ENCODE results near the gene KIF12.

KIF12 gene

DNA sequence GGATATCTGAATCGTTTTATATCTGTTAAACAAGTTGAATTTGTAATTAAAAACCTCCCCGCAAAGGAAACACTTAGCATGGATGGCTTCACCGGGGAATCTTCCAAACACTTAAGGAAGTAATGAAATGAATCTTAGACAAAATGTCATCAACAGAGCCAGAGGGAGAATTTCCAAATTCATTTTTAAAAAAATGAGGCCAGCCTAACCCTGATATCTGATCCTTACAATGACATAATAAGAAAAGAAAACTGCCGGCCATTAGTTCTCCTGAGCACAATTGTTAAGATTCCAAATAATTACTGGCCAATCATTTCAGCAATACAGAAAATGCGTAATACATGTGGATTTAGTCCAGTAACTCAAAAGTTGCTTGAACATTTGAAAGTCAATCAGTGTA, 6.1 kb upstream of the KIF12 start:
- no peak for DNase-seq

DNA sequence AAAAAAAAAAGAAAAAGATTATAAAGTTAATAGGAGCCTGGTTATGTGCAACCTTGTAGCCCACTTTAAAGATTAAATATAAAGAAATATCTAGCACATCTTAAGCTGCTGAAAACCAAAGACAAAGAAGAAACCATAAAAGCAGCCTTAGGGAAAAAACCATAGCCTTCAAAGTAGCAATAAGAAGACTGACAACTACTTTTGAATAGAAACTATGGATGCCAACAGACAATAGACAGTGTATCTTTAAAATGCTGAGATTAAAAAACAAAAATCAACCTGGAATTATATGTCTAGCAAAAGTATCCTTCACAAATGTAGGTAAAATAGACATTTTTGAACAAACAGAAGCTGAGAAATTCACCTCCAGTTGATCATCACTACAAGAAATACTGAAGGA, 3.4 kb upstream of the KIF12 start:
- no peak for DNase-seq

DNA sequence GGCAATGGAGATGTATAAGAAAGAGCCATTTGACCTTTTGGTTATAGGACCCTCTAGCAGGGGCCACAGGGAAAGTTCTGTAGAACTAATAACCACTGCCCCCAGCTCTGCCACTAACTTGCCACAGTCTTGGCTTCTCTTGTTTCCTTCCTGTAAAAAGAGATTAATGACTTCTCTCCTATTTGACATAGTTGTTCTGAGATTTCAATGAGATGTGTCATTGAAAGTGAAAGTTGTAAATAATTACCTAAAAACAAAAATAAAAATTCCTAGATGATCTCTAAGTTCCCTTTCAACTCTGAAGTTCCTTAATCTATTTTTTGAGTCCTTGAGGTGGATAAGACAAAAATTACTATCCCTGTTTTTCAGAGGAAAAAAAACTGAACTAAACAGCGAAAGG, 1.4 kb upstream of the KIF12 start:
- DNase-seq = no peak

DNA sequence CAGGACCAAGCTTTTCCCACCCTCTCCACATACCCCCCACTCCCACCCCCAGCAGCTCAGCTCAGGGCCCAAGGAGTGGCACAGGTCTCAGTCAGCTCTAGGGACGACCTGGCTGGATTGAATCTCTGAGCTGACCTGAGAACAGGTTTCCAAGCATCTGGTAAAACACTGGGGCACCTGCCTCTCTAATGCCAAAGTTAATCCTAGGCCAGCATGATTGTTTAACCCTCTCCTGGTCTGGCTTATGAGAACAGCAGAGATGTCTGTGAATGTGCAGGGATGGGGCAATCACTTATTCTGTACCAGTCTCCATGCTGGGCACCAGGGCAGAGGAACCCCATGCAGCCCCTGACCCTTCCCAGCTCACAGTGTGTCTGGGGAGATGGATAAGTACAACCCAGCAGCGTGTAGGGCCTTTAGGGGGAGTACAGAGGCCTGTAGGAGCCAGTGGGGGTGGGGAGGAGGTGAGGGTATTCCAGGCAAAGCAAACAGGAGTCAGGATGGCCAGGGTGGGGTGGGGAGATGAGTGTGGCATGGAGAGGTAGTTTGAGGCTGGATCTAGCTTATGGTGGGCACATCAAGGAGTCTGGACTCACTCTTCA, 678 bp upstream of the KIF12 start:
- no peak for DNase-seq

DNA sequence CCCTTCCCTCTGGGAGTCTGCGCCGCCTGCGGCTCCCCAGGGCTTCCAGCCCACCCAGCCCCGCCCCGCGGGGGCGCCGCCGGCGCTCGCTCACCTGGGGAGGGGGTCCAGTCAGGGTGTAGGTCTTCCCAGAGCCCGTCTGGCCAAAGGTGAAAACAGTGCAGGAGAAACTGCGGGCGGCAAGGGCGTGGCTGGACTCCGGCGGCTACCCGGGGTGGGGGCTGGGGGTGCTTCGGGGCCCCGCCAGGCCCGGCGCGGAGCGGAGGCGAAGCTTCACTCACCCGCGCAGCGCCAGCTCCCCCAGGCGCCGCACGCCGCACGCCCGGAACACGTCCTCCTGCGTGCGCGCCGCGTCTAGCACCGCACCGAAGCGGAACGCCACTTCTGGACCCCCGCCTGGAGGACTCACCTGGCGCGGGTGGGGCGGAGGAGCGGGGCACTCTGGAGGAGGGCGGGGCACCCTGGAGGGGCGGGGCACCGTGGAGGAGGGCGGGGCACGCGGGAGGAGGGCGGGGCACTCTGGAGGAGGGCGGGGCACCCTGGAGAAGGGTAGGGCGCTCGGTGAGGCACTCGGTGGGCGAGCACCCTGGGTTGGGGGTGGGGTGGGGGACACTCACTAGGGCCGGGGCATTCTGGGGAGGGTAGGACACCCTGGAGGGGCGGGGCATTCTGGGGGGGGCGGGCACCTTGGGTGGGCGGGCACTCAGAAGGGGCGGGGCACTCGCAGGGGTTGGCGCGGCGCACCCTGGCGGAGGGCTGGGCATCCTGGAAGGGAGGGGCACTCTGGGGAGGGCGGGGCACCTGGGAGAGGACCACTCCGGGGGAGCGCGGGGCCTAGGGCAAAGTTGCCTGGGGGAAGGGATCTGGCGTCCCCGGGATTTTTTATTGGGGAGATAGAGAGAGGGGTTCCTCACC, 814 bp downstream of the KIF12 start:
- no peak for DNase-seq

DNA sequence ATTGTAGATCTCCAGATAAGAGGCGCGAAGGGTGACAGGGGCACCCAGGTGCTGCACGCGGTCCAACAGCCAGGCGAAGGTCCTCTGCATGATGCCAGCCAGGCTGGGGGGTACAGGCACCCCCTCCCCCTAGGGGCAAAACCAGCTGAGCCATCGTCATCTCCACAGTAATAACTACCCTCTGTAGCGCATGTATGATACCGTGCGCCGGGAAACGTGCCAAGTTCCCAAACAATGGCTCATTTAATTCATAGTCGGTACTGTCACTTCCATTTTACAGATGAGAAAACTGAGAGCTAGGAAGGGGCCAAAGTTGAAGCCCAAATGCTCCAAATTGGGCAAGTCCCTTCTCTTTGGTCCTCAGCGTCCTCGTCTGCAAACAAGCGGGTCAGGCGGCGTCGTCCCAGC, 1.5 kb downstream of the KIF12 start:
- DNase-seq = no peak

DNA sequence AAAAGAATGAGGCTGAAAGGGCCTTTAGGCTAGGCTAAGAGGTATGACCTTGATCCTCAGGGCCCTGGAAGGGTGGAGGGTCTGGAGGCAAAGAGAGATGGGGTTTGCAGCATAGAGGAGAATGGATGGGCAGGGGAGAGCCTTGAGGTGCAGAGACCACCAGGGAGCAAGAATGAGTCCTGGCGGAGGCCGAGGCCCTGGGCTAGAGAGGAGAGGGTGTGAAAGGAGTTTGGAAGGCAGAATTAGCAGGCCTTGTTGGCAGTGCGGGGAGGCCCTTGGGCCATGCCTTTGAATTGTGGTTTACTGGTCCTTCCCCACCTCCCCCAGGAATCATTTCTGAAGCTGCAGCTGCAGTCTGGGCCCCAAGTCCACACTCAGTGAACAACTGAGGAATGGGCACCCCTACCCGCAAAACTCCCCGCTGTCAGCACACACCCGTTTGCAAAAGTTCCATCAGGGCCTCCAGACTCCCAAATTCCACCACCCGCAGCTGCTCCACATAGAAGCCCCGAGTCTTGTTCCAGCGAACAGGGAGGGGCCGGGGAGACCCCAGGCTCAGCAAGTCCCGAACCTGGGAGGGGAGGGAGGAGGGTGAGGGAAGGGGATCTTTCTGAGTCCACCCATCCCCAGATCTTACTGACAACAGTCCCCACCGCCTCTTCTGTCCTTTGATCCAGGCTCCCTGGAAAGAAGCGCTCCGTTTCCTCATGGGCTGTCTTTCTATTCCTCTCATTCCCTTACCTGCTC, 2.1 kb downstream of the KIF12 start:
- no peak for DNase-seq

DNA sequence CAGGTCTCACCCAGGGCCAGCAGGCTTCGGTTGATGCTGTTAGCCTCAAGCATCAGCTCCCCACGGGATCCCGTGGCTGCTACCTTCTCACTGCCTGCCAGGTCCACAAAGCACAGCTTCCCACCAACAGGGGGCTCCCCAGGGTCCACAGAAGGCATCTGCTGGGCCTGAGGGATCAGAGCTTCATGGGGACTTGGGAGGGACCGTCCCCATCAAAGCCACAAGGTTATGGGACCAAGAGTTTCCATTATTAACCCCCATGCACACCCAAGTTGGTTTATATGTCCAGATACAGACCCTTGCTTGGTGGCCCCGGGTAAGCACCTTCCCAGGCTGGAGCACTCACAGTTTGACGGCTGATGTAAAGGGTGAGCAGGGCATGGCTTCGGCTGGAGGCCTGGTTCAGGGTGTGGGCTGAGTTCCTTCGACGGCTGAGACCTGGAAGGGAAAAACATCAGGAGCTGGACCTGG, 3.0 kb downstream of the KIF12 start:
- no peak for DNase-seq

DNA sequence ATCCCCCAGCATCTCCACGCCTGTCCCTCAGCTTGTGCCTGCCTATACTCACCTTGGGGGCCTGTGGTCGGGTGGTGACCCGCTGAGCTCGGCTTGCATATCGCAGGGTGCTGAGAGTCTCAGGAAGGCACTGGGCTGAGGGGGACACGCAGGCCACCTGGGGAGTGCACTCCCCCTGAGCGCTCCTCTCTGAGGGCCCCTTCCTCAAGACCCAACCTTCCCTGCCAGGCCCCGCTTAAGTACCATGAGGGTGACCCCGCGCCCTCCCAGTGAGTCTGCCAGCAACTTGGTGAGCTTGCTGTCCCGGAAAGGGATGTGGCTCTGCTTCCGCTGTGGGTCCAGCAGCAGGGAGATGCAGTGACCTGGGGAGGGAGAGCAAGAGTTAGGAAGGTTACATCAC, 4.1 kb downstream of the KIF12 start:
- no peak for DNase-seq

DNA sequence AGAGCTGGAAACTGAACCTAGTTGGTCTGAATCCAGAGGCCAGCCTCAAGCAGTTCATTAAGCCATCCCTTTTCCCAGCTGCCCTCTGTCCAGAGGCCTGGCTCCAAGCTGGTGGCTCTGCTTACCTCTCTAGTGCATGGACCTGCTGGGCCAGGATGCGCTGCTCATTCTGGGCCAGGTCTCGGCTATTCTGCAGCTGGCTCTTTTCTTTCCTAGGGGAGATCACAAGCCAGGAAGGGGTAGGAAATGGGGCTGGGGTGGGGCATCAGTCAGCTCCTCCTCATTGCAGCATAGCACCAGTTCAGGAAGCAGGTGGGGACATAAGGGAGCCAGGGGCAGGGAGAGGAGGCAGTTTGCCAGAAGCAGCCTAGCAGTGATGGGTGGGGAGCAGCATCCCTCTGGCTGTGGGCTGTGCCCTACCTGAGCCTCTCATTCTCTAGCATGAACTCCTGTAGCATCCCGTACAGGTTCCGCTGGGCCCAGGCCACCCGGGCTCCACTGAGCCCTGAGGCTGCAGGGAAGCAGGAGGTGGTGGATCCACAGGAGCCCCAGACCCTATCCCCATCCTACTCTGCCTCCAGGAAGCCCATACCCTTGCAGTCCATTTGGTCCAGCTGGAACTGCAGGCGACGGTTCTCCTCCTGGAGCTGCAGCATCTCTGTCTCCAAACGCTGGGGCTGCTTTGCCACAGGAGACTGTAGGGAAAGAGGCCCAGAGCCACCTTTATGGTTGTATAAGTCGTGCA, 5.2 kb downstream of the KIF12 start:
- no peak for DNase-seq

DNA sequence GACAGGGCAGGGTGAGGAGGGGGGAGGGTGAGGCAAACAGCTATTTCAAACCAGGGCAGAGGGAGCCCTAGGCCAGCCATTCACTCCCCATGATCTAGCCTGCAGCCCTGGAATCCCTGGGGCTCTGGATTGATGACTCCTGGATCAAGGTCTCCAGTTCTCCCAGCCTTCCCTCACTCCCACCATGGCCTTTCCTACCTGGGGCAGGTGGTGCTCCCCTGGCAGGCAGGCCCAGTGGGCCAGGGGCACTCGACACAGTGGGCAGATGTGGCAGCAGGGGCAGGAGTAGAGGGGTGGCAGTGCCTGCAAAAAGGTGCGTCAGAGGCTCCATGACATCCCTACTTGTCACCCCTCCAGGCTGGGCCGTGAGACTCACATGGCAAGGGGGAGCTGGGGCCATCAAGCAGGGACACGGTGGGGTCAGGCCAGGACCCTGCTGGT, 6.0 kb downstream of the KIF12 start:
- no peak for DNase-seq

DNA sequence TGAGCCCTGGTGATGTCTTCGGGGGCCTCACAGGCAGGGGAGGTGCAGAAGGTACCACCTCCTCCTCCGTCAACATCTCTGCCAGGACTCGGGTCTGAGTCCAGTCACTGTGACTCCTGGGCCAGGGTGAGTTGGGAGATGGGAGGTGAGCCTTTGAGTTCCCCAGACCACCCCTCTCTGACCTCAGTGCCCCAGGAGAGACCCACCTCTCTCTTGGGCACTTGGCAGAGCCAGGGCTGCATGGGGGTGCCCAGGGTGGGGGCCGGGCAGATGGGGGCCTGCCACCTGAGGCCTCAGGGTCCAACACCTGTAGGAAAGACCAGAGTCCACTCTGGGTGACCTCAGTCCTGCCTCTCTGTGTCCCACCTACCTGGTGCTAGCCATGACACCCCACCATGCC, 6.8 kb downstream of the KIF12 start:
- no peak for DNase-seq

DNA sequence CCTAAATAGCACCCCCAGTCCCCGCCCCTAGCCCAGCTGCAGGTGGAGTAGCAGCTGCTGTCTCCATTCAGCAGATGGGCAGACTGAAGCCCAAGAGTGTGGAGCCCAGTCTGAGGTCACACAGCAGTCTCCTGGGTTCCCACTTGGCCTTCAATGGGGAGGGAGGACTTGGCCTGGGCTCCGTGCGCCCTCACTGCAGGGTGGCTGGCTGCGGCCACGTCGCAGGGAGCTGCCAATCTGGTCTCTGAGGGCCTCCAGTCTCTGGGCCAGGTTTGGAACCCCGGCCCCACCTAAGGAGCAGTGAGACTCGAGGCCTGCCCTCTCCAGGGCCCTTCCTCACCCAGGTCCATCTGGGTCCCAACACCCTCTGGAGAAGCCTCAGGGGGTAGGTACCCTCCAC, 7.4 kb downstream of the KIF12 start:
- DNase-seq = no peak

DNA sequence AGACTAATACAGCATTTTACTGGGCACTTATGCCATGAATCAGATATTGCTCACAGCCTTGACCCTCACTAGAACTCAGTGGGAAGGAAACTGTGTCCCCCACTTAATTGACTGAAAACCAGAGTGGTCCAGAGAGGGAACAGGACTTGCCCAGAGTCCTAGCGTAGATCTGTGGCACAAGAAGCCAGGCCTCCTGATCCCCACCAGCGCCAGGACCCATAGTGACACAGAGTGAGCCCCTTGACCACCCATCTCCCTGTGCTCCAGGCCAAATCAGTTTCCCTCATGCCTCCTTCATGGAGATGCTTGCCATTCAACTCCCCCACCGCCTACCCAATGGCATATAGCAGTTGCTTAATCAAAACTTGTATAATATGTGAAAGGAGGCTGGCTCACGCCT, 8.3 kb downstream of the KIF12 start:
- no peak for DNase-seq

DNA sequence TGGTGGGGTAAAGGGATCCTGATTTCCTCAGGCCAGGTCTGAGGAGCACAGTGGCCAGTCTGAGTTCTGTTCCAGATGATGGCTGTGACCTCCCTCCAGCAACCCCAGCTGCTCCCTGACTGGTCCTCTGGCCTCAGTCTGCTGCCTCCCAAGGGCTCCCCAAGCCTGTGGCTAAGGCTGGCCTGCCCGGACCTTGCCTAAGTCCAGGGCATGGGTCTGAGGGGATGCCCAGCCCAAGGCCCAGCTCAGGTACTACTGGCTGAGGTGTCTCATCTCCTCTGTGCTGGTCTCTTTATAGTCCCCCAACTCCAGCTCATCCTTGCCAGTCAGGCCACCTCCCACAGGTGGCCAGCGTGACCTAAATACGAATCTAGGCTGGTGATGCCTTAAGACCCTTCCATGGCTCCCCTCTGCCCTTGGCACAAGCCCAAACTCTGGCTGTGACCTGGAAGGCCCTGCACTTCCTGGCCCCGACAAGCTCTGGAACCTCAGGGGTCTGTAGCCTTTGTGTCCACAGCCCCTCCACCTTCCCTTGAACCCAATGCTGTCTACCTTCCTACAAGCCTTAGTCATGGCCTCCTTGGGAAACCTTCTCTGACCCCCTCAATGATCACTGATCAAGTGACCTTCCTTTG, 9.8 kb downstream of the KIF12 start:
- no peak for DNase-seq

DNA sequence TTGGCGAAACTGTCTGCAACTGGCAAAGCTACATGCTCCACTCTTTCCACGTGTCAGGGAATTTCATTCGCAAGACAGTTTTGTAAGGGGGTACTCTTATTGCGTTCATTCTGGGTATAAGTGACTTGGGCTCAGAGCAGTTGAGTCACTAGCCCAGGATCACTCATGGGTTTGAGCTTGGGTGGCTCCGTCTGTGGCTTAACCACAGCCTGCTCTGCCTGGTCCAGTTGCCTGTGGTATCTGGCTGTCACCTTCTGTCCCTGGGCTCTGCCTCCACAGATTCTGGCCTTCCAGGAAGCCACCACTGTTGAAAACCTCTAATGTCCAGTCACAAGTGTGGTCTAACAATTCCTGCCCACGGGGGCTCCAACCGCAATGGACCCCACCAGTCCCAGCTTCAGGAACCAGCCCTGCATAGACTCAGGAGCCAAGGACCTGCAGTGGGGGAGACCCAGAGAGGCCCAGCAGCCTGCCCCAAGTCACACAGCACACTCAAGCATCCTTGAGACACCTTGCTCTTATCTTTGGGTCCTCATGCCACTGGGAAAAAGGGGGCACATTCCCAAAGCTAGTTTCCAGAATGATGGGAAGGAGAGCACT, 10.4 kb downstream of the KIF12 start:
- no peak for DNase-seq

DNA sequence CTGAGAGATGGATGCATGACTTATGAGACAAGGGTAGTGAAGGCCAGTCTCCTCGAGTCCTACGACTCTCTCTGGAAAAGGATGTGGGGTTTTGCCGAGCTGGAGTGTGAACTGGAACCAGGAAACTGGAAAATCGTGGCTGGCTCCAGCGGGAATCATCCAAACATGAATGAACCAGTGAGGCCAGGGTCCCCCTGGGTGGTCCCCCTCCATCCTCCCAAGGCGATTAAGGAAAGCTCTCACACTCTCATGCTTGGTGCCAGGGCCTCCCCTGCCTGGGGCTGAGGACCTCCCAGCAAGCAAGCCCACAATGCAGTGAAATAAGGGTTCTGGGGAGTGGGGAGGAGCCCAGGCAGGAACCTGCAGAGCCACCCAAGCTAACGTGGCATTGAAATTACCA, 11.4 kb downstream of the KIF12 start:
- DNase-seq = no peak

DNA sequence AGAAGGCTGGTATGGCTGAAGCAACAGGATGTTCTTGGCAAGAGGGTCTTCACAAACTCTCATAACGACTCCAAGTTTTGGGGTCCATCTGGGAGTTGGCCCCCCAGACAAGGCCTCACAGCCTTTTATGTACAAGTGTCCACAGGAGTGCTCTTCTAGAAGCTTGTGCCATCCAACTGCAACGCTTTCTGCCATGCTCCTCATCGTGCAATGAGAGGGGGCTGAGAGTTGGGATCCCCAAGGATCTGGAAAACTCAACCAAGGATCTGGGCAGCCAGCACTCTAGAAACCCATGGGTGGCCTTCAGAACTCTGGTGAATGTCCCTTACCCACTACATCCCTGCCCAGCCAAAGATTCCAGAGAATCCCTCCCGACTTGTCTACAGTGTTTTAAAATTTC, 12.5 kb downstream of the KIF12 start:
- DNase-seq = no peak

DNA sequence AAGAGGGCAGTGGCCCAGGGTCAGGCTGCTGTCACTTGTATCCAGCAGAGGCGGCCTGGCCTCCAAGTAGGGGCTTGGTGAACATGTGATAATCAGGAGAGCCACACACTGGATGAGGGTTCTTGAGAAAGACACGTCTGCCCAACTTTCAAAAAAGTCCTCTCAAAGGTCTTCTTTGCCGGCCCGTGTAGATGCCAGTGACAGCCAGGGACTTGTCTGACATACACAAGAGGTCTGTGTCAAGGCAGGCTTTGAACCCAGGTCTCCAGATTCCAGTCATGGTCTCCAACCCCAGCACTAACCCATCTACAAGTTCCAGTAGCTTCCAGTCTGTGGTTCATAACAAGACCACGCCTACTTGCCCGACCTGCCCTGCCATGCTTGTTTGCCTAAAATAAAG, 13.1 kb downstream of the KIF12 start:
- no peak for DNase-seq

DNA sequence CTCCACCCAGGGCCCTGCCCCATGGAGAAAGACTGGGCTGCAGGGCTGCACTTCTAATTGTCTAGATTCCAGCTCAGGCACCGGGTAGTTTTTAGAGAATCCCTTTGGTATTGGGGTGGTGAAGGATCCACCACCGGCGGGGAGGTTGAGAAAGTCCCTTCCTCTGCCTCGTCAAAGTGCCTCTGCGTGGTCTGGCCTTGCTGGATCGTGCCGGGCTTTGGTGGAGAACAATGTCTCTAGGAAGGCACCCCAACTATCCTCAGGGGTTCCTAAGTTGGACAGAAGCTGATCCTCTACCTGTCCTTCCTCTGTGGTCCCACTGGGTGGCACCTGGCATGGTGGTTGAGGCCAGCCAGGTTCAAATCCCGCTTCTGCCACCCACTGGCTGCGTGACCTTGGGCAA, 13.7 kb downstream of the KIF12 start:
- DNase-seq = no peak

DNA sequence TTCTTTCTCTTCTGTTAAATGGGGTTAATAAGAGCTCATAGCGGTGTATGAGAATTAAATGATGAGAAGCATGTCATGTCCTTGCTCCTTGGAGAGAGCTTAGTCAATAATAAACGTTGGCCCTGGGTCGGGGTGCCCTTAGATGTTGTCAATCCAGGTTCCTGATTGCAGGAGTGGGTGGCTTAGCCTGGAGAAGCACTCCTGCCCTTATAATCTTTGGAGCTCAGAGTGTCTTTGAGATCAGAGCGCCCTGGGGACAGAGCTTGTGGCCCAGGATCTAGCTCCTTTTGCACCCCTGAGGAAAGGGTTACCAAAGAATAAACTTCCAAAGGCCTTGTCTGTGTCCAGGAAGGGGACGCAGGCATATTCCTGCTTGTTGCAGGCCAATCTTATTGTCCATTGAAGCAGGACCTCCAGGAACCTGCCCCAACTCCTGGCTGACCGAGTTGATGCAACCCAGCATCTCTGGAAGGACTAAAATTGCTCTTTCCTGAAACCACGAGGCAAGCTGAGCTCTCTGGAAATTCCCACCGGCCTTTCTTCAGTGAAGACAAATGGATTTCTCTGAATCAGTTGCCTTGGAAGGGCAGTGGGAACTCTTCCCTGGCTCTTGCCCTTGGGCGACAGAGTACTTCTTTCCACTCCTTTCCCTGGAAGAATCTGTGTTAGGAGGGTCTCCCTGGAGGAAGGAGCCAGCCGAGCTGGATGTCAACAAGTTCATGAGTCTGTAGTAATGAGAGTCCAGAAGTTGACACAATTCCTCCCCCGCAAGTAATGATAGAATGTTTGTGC, 14.6 kb downstream of the KIF12 start:
- DNase-seq = no peak
